ENCODE results near the gene KRTAP10-10. TPM values are rescaled to one million over a fixed set of nuclear protein-coding genes. Genes with fewer than 3 reads are reported as not detected.
"Not testable (repeated sequence)": the region's sequence is repeated elsewhere in the genome, so short reads cannot be mapped to it uniquely, and the experiment has no call there.

Gene KRTAP10-10
- total and polyA plus RNA-seq, 7 donors = not detected

DNA sequence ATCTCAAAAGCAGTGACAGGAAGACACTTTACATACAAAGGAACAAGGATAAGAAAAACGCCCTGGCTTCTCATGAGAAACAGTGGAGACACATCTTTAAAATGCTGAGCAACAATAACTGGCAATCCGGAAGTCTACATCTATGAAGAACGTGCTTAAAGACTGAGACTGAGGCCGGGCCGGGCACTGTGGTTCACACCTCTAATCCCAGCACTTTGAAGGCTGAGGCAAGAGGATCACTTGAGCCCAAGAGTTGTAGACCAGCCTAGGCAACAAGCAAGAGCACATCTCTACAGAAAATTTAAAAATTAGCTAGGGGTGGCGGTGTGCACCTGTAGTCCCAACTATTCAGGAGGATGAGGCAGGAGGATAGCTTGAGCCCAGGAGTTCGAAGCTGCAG is 46.9 kb downstream of the KRTAP10-10 start:
- Histone ChIP-seq H3K27ac (no peak overlapping the region), H3K4me1 (no peaks in the 10 kb centered on the region), H3K36me3 (ENCODE audit: insufficient read depth in 1 of 2, low read depth in 1 of 2) (no peaks in the 10 kb centered on the region), H3K9me3 (no peaks in the 10 kb centered on the region), H3K4me3 (no peak overlapping the region), H3K27me3 (ENCODE audit: insufficient read depth in 3 of 3, low read length in 2 of 3) (peaks cover 0 to 56% (median 11%) of the 10 kb centered on the region in 3 donors)
- TF ChIP-seq, protein P1, sequence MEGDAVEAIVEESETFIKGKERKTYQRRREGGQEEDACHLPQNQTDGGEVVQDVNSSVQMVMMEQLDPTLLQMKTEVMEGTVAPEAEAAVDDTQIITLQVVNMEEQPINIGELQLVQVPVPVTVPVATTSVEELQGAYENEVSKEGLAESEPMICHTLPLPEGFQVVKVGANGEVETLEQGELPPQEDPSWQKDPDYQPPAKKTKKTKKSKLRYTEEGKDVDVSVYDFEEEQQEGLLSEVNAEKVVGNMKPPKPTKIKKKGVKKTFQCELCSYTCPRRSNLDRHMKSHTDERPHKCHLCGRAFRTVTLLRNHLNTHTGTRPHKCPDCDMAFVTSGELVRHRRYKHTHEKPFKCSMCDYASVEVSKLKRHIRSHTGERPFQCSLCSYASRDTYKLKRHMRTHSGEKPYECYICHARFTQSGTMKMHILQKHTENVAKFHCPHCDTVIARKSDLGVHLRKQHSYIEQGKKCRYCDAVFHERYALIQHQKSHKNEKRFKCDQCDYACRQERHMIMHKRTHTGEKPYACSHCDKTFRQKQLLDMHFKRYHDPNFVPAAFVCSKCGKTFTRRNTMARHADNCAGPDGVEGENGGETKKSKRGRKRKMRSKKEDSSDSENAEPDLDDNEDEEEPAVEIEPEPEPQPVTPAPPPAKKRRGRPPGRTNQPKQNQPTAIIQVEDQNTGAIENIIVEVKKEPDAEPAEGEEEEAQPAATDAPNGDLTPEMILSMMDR (IDR thresholded peaks at IDR 0.05) = no peak
- WGBS, 3 donors = 71 to 80% (median 77%) methylated on average over 7 of the region's 7 CpGs
- DNase-seq = no peak
- intact Hi-C loops (cut with DNase I) = no loop called here
- no peak for ATAC-seq

DNA sequence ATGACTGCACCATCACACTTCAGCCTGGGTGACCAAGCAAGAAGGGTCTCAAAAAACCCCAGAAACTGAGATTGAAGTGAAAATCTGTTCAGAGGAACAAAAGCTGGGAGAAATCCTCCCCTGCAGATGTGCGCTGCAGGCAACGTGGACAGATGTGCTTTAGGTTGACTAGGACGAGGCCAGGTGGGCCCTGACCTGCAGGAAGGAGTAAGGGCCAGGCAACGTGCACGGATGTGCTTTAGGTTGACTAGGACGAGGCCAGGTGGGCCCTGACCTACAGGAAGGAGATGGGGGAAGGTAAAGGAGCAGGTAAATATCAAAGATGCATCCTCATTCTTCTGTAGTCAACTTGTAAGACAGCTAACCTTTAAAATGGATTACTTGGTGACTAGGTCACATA is 47.3 kb downstream of the KRTAP10-10 start:
- TF ChIP-seq, protein P1 (IDR thresholded peaks at IDR 0.05) = no peak
- WGBS, 3 donors = 66 to 77% (median 74%) methylated on average over 6 of the region's 6 CpGs
- DNase-seq (no peak), ATAC-seq (no peak)
- intact Hi-C loops (cut with DNase I) = no loop called here
- Histone ChIP-seq H3K27me3 (ENCODE audit: insufficient read depth in 3 of 3, low read length in 2 of 3) (peaks cover 0 to 52% (median 11%) of the 10 kb centered on the region in 3 donors), H3K36me3 (ENCODE audit: insufficient read depth in 1 of 2, low read depth in 1 of 2) (no peaks in the 10 kb centered on the region), H3K4me3 (no peak overlapping the region), H3K27ac (no peak overlapping the region), H3K4me1 (no peaks in the 10 kb centered on the region), H3K9me3 (no peaks in the 10 kb centered on the region)

DNA sequence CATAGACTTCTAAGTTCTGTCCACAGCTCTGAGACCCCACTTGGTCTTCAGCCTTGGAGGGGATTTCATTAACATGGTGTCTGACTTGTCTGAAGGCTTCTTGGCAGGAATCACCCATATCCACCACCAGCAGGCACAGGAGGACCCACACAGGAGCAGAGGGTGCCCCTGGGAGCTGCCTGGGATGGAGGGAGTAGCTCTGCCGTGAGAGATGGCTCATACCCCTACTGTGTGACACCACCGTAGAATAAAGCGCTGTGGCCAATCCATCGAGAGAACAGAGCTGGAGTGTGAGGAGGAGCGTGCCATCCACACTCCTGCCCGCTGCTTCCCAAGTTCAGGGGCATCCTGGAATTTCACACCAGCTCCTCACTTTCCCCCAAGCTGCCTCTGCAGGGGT is 47.9 kb downstream of the KRTAP10-10 start:
- 73 to 82% (median 76%) methylated on average over 6 of the region's 6 CpGs for WGBS, 3 donors
- H3K4me3 ChIP-seq; H3K36me3 ChIP-seq (ENCODE audit: insufficient read depth in 1 of 2, low read depth in 1 of 2); H3K4me1 ChIP-seq; H3K27ac ChIP-seq; ATAC-seq; DNase-seq; H3K9me3 ChIP-seq; intact Hi-C loops (cut with DNase I): not testable (repeated sequence)
- H3K27me3 ChIP-seq (ENCODE audit: insufficient read depth in 3 of 3, low read length in 2 of 3) = peaks cover 0 to 48% (median 11%) of the 10 kb centered on the region in 3 donors

DNA sequence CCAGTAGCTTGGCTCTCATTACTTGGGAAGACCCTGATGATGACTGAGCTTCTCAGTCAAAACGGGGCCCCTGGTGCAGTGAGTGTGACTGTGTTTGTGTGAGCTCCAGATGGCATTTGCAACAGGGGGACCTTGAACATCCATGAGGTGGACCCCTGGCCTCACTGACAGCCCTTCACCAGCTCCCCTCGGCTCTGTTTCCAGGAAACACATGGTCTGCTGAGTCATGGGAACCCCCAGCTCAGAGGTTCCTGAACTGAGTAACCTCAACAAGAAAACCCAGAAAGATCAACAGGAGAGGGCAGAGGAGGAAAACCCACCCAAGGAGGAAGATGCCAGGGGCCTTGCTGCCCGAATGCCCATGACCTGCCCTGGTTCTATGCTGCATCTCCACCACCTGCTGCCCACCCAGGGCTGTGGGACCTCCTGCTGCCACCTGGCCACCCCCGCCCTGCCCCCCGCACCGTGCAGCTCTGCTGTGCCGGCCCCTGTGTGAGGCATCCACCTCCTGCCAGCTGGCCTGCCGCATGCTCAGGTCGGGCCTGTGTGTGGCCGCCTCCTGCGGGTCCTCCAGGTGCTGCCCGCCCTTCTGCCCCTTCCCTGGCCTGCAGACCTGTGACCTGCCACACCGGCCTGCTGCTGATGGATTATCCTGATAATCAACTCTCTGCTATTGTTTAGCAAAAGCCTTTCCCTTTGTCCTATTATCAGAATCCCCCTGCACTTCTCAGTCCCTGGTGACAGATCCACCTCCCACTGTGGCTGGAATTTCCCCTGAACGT is 49.0 kb downstream of the KRTAP10-10 start:
- H3K27me3 ChIP-seq (ENCODE audit: insufficient read depth in 3 of 3, low read length in 2 of 3) = peaks cover 0 to 43% (median 11%) of the 10 kb centered on the region in 3 donors
- no peak for DNase-seq
- WGBS, 3 donors = 36 to 46% (median 39%) methylated on average over 12 to 14 of the region's 14 CpGs

DNA sequence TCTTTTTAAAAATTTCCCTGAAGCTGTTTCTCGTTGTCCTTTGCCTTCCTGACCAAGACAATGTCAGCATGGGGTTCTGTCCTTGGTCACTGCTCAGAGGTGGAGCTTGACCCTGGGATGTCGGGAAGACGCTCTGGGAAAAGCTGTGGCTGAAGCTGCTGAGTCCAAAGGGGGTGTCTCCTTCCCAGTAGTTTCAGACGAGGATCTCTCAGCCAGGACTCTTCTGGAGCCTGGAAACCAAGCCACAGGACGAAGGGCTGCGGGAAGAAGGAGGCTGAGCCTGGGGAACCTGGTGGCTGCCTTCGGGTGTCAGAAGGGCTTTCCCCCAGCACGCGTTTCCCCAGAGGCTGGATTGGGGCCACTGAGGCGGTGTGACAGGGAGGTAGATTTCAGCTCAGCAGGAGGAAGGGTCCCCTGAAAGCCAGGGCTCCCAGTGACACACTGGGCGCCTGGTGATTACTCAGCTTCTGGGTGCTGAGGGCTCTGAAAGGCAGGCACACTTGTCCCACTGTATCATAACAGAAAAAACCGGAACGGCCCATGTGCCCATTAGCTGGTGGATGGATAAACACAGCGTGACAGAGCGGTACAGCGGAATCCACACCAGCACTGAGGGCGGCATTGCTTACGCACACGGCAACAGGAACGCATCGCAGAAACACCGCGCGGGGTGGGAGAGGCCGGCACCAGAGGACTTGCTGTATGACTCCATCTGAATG is 49.8 kb downstream of the KRTAP10-10 start:
- no peaks in the 10 kb centered on the region for H3K4me1 ChIP-seq
- H3K27ac ChIP-seq = no peak overlapping the region
- peaks cover 0 to 43% (median 9%) of the 10 kb centered on the region in 3 donors for H3K27me3 ChIP-seq (ENCODE audit: insufficient read depth in 3 of 3, low read length in 2 of 3)
- H3K36me3 ChIP-seq (ENCODE audit: insufficient read depth in 1 of 2, low read depth in 1 of 2) = no peaks in the 10 kb centered on the region
- 28 to 34% (median 29%) methylated on average over 25 of the region's 25 CpGs for WGBS, 3 donors
- intact Hi-C loops (cut with DNase I) = no loop called here
- TF ChIP-seq, protein P1 (IDR thresholded peaks at IDR 0.05) = no peak
- ATAC-seq = no peak
- no peak overlapping the region for H3K4me3 ChIP-seq
- DNase-seq = no peak
- H3K9me3 ChIP-seq = no peaks in the 10 kb centered on the region

More for the DNA sequence above, 49.0 kb downstream of the KRTAP10-10 start:
- intact Hi-C loops (cut with DNase I) = no loop called here
- no peak overlapping the region for H3K27ac ChIP-seq
- ATAC-seq = no peak
- TF ChIP-seq, protein P1 (IDR thresholded peaks at IDR 0.05) = no peak
- H3K36me3 ChIP-seq (ENCODE audit: insufficient read depth in 1 of 2, low read depth in 1 of 2) = no peaks in the 10 kb centered on the region
- no peaks in the 10 kb centered on the region for H3K9me3 ChIP-seq
- no peak overlapping the region for H3K4me3 ChIP-seq
- no peaks in the 10 kb centered on the region for H3K4me1 ChIP-seq
